CD1c-positive myeloid dendritic cell (primary cell): ENCODE results near the gene OTOA.
A peak's percentile ranks its signal among the peaks of the same experiment; 100 is the strongest.
"Not testable (repeated sequence)": the region's sequence is repeated elsewhere in the genome, so short reads cannot be mapped to it uniquely, and the experiment has no call there.

Source experiments
- DNase-seq: peaks from one replicate; pipeline ENCODE4 v3.0.0-alpha.2; 2016; ENCODE audit errors: extremely low spot score

The OTOA gene

GRCh38 chr16:21674456-21674855 lies 10.7 kb downstream of the OTOA start:
- DNase-seq, result not testable (repeated sequence)

GRCh38 chr16:21680714-21681113 lies 16.9 kb downstream of the OTOA start:
- not testable (repeated sequence) for DNase-seq

- no peak for DNase-seq
These were observed 19.4 kb downstream of the OTOA start for GRCh38 chr16:21683184-21683583.

- DNase-seq, result peak; percentile 49
These were observed 20.4 kb downstream of the OTOA start for GRCh38 chr16:21684199-21684598.

- DNase-seq, result no peak
These were observed 21.3 kb downstream of the OTOA start for GRCh38 chr16:21685034-21685455.

- no peak for DNase-seq
These were observed 25.3 kb downstream of the OTOA start for GRCh38 chr16:21689107-21689506.

- DNase-seq, result not testable (repeated sequence)
These were observed 27.2 kb downstream of the OTOA start for GRCh38 chr16:21690967-21691366.

GRCh38 chr16:21694609-21695008 lies 30.8 kb downstream of the OTOA start:
- DNase-seq, result no peak

GRCh38 chr16:21697032-21697431 lies 33.3 kb downstream of the OTOA start:
- DNase-seq, result no peak

GRCh38 chr16:21698169-21699032 lies 34.6 kb downstream of the OTOA start:
- no peak for DNase-seq

GRCh38 chr16:21701271-21701670 lies 37.5 kb downstream of the OTOA start:
- no peak for DNase-seq

GRCh38 chr16:21702276-21702675 lies 38.5 kb downstream of the OTOA start:
- peak; percentile 34 for DNase-seq

GRCh38 chr16:21703156-21703555 lies 39.4 kb downstream of the OTOA start:
- no peak for DNase-seq

GRCh38 chr16:21703589-21704174 lies 39.9 kb downstream of the OTOA start:
- no peak for DNase-seq

- DNase-seq, result no peak
These were observed 40.5 kb downstream of the OTOA start for GRCh38 chr16:21704266-21704665.

- DNase-seq, result no peak
These were observed 41.0 kb downstream of the OTOA start for GRCh38 chr16:21704733-21705132.

- peak; percentile 91 for DNase-seq
These were observed 44.9 kb downstream of the OTOA start for GRCh38 chr16:21708533-21709115.

GRCh38 chr16:21710938-21711337 lies 47.2 kb downstream of the OTOA start:
- no peak for DNase-seq

- DNase-seq, result peak; percentile 53
These were observed 50.0 kb downstream of the OTOA start for GRCh38 chr16:21713549-21714368.

GRCh38 chr16:21714369-21714618 lies 50.5 kb downstream of the OTOA start:
- DNase-seq, result not testable (repeated sequence)

GRCh38 chr16:21717608-21718007 lies 53.8 kb downstream of the OTOA start:
- no peak for DNase-seq

GRCh38 chr16:21719283-21719682 lies 55.5 kb downstream of the OTOA start:
- no peak for DNase-seq
